Transverse colon (tissue), 3 donors: ENCODE measurements around the gene MRAP.

Experiments
- CTCF ChIP-seq, 5 experiments: fragments of 200-600 bp in 3 of 5; fragments of 450-650 bp in 2 of 5; sonication (generic) in 3 of 5; IDR thresholded peaks; 1 replicate in 2 of 5; 2 replicates in 3 of 5; pipeline ENCODE4 v1.5.1; 2016 to 2017; ENCODE audit warnings: antibody characterized with exemption in 5 of 5, inconsistent platforms in 3 of 5, mild to moderate bottlenecking in 2 of 5, moderate library complexity in 1 of 5
- POLR2A ChIP-seq: fragments of 450-650 bp; IDR thresholded peaks from one replicate; pipeline ENCODE4 v1.6.1; 2016; ENCODE audit warnings: antibody characterized with exemption, mild to moderate bottlenecking, moderate library complexity

DNA sequence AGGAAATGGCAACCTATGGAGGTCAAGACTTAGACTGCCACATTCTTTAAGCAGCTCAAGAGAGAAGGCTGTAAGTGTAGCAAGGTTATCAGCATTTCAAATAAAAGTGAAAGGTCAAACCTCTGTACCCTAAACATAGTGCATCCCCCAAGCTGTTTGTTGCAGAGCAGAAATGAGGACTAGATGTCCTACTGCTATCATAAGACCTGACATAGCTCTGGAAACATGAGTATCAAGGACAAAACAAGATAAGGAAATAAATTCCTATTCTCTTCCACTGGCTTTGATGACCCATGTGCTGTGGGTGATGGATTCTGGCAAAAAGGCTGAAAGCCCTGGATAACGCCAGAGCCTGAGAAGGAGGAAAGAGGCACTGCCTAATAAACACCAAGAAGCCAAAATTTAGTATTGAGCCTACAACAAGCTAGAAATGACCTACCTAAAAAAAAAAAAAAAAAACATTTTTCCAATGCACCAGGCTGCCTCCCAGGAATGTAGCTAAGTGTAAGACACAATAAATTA is 58.3 kb downstream of the MRAP start:
- TF ChIP-seq CTCF (IDR thresholded peaks at IDR 0.05) (no peak), POLR2A (no peak)
